Measurements from ENCODE around the gene PLEKHG1.
A peak's percentile ranks its signal among the peaks of the same experiment; 100 is the strongest.

Gene PLEKHG1

GRCh38 chr6:150599199-150600009, at the start of gene PLEKHG1:
TSS of gene PLEKHG1 (plus strand) at chr6:150599885. CDS start at chr6:150733682, 133,797 bp downstream.
- DNase-seq, result peak in 1 of 2 donors; percentile 28

DNA sequence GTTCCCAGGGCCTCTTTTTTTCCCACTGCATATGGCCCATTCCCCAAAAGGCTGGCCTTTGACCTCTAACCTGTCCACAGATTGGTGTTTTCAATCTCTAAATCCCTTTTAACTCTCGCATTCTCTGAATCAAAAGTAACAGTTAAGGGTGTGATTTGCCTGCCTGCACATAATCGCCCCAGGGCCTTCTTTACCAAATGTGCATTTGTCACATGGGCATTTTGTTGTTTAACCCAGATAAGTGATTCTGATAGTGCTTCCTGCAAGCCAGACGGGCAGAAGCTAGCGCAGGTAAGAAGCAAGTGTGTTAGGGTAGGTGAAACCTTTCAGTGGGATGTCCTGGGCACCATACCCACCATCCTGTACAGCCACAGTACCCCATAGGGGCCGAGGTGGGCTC, 49.4 kb upstream of the PLEKHG1 start:
- DNase-seq, result no peak

DNA sequence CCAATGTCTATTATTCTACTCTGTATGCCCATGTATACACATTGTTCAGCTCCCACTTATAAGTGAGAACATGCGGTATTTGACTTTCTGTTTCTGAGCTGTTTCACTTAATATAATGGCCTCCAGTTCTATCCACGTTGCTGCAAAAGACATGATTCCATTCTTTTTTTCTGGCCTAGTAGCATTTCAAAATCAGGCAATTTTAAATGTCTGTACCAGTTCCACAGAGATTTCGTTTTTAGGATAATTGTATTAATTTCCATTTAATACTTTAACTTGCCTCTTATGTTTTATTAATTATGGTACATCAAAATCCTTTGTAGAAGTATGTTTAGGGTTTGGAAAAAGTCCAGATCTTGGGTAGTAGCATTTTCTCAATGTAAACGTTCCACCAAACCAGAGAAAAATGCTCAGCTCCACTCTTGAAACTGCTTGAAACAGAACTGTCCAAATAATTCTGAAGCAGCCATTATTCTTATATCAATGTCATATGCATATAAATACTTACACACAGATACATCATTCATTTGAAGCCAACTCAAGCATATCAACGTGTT, 42.6 kb upstream of the PLEKHG1 start:
- no peak for DNase-seq

GRCh38 chr6:150560004-150560883, 39.4 kb upstream of the PLEKHG1 start:
- no peak for DNase-seq

GRCh38 chr6:150560884-150561219, 38.8 kb upstream of the PLEKHG1 start:
- DNase-seq, result no peak

- DNase-seq, result no peak
Observed at GRCh38 chr6:150565945-150566344, 33.7 kb upstream of the PLEKHG1 start.

DNA sequence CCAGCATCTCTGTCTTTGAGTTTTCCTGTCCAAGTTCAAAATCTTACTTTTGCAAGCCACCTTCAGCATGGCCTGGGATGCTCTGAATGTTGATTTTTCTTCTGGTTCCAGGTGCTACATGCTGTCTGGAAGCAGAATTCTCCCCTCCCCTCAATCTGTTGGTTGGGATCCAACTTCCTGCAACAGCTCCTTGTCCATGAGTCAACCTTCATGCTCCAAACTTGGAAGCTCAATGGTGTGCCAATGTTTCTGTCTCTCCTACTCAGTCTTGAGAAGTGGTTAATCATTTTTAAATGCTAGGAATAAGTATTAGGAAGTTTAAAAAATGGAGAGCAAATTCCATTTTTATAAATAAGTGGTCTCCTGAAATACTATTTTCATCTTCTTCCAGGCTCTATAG, 33.2 kb upstream of the PLEKHG1 start:
- DNase-seq, result no peak

DNA sequence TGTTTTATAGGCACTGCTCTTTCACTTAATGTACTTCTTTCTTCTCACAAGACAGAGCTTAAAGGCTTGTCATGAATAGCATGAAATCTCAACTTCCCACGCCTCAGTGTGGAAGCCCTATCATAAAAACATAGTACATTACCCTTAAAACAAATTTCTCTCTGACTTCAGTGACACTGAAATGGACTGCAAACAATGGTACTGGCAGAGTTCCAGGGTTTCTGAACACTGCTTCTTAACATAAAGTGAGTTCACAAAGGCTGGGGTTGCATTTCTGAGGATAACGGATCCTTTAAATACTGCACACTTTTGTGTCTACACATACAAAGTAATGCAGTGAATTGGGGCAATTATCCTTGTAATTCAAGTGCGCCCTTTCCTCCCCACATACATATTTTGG, 32.3 kb upstream of the PLEKHG1 start:
- no peak for DNase-seq

- no peak for DNase-seq
Observed at GRCh38 chr6:150567823-150568383, 31.8 kb upstream of the PLEKHG1 start.

DNA sequence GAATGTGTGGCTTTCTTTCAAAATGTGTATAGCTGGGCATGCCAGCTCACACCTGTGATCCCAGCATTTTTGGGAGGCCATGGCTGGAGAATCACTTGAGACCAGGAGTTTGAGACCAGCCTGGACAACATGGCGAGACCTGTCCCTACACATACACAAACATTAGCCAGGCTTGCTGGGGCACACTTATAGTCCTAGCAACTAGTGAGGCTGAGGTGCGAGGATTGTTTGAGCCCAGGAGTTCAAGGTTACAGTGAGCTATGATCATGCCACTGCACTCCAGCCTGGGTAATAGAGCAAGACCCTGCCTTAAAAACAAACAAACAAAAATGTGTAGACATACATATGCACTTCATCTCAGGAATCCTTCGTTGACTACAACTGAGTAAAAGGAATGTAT, 31.1 kb upstream of the PLEKHG1 start:
- DNase-seq, result no peak

DNA sequence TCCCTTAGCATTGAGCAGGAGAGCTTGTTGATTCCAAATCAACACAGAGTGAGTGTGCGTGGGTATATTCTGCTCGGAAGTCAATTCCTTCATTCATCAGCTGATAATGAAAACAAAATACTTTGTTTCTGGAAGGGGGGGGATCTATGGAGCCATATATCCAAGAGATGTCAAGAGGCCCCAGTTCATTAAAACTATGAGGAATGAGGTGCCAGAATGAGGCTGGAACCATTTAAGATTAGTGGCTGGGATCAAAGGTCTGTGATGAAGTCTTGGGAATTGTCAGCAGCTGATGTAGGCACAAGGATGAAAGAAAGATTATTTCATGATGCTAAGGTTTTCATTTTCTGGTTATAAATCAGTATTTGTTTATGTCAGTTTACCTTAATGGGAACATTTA, 30.5 kb upstream of the PLEKHG1 start:
- no peak for DNase-seq

DNA sequence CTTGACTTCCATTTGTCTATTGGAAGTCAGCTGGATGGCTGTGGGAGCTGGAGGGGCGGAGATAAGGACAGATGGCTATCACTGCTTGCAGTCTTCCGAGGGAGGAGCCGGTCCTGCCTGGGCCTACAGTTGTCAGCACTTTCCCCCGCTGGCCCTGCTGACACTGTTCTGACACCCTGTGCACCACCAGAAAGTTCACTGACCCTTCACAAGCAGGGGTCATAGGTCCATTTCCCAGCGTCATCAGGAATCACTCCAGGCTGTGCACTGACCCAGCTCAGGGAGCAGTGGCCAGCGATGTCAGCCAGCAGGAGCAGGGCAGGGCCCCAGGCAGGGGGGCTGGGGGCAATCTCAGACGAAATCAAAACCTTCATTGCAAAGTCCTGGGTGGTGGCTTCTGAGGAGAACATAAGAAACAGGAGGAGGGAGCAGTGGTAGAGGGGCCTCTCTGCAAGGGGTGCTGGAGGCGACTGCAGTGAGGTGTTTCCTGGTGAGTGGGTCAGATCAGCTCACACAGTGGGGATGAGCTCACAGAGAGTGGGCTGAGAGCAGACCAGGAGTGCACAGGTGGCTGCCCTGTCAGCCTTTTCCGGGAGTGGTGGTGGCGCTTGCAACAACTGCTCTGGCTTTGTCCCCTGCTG, 26.5 kb upstream of the PLEKHG1 start:
- DNase-seq, result no peak

DNA sequence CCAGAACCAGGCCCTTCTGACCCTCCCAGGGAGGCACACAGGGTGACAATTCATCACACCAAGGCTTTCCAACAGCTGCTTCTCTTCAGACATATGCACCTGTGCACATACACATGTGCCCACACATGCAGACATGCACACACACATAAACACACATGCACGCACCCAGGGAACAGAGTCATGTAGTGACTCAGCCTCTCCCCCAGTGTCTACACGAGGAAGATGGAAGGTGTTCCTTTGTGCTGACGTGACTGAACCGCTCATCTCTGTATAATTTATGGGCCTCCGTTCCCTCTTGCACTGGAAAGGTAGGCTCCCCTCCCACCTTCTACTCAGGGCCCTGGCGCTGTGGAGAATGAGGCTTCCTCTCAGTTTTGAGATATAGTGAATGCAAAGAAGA, 23.8 kb upstream of the PLEKHG1 start:
- no peak for DNase-seq

DNA sequence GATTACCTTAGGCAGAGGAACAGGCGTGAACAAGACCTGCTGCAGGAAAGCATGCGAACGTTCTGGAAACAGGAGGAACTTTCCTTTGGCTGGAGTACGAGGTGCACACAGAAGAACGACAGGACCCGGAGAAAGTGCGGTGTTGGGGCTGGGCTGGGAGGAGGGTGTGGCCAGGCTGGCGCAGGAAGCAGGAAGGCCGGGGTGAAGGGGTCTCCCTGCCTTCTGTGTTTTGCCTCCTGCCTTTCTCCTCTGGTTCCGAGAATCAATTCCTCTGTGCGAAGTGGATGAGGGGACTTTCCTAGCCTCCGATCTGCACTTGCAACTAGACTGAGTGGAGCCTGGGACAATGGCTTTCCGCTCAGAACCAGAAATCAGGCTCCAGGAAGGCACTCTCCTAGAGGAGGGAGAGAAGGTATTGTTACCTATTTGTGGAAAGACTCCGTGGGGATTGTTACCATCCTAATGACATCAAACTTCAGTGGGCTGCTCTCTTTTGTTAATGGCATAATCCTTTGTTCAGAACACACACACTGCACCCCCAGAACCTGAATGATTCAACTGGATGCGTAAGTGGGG, 22.9 kb upstream of the PLEKHG1 start:
- DNase-seq, result no peak

DNA sequence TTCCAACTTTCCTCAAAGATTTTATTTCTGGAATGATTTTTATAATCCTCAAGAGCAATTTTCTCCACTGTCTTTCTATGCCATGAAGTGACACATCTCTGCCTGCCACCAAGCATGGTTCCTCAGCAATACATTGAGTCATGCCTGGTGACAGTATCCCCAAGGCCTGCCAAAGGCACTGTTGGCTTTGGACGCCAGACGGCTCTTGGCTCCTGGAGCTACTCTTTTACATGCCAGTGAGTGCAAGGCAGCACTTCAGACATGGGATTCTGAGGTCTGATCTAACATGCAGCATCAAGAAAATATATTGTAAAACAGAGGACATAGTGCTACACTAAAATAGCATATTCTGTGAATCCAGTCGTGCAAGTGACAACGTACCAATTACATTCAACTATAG, 20.1 kb upstream of the PLEKHG1 start:
- peak in 1 of 2 donors; percentile 6 for DNase-seq

GRCh38 chr6:150580489-150580888, 19.2 kb upstream of the PLEKHG1 start:
- DNase-seq, result no peak

DNA sequence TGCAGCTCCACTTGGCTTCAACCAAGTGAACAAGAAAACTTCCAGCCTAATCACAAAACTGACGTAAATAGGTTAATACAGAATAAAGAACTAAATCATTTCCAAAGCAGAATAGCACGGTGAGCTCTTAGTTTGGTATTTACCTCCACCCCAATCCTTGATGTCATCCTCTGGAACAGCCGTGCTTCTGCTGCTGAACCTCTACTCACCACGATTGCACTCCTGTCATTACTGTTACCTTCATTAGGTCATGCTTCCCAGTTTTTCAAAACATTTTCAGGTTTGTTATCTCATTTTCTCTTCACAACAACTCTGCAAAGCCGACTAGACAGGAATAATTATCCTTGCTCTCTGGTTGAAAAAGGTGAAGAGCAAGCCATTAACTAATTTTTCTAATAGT, 15.6 kb upstream of the PLEKHG1 start:
- no peak for DNase-seq

DNA sequence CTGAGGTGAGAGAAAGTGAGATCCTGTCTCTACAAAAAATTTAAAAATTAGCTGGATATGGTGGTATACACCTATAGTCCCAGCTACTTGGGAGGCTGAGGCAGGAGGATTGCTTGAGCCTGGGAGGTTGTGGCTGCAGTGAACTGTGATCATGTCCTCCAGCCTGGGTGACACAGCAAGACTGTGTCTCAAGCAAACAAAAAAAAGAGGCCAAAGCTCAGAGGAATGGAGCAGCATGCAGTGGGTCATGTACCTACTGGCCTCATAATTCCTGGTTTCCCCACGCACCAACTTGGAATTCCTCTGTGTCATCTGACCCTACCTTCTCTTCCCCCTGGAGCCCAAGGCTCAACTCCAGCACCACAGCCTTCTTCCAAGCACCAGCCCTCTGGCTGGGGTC, 15.1 kb upstream of the PLEKHG1 start:
- no peak for DNase-seq

DNA sequence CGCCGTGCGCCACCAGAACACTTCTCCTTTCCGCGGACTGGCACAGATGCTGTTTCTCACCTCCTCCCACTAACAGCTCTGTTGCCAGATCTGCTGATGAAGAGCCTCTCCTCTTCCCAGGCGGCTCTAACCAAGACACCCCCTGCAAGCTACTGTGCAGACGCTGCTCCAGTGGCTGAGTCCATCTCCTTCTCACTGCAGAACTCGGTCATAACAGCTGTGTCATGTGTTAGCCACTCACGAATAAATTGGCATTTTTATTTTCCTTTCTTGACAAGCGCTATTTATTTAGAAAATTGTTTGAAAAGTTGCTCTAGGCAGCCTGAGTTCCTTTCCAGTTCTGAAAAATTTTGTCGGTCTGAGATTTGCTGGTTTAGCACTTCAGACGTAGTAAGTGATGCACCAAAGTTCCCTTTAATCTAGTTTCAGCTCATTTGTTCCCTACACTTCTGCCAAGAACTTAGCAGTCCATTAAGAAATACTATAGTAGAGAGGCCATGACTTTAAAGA, 12.8 kb upstream of the PLEKHG1 start:
- peak in 1 of 2 donors; percentile 10 for DNase-seq

DNA sequence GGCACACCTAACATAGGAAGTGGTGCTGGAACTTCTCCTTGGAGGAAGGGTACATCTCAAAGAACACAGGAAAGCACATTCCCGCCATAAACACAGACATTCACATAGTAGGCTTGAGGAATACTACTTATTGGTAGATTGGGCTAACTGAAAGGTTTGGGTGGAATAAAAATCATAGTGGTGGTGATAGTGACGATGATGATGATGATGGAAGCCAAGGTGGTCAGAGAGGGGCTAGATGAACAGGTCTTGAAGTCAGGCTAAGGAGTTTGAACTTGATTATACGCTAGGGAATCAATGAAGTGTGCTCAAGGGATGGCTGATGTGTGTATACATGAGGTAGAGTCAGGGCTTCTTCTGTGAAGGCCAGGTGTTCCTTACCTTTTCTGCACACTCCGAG, 12.0 kb upstream of the PLEKHG1 start:
- no peak for DNase-seq

DNA sequence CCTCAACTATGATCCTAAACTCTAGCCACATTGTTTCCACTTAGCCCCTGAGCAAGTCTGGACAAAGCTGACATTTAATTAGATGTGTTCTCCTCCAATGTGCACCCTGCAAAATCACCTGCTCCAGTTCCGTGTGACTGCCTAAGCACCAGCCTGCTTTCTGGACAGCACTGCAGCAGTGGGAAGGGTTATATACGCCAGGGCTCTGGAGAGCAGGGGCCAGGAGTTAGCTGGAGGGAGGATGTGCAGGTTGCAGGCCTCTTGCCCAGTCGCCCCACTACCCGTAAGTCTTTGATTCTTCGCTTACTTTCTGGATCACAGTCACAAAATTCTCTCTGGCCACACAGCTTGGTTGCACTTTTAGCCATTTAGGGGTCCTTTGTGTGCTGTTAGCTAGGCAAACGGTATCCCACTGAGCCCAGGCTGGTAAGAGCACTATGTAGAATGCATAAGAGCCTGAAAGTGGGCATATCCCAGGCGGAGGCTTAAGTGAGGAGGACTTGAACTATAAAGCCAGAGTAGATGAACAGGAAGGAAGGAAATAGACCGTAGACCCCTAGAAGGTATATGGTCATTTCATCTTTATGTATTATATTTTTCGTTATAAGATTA, 10.7 kb upstream of the PLEKHG1 start:
- no peak for DNase-seq

GRCh38 chr6:150589852-150590251, 9.8 kb upstream of the PLEKHG1 start:
- no peak for DNase-seq
